CD4-positive, CD25-positive, alpha-beta regulatory T cell (primary cell): ENCODE measurements around the gene OASL. TPM values are rescaled to one million over a fixed set of nuclear protein-coding genes. Genes with fewer than 3 reads are reported as not detected.
A peak's percentile ranks its signal among the peaks of the same experiment; 100 is the strongest.

ENCODE experiments used
- ATAC-seq, 2 donors: fragments of 150-1000 bp; cut with Tn5 transposase; one replicate each; pipeline ENCODE4 v1.10.0; 2021; ENCODE audit warnings: low read depth in 2 of 2, moderate number of reproducible peaks in 2 of 2, moderate library complexity in 1 of 2
- DNase-seq, 3 donors: peaks; one replicate each; pipeline versions ENCODE4 v3.0.0 to v3.0.0-alpha.2; 2012 to 2022; ENCODE audit warnings: mixed read lengths in 1 of 3
- H3K27ac ChIP-seq: one replicate; pipeline ENCODE4 v1.7.0; 2013; ENCODE audit warnings: mild to moderate bottlenecking, low read length; ENCODE audit not compliant: insufficient read depth, poor library complexity, severe bottlenecking
- H3K27me3 ChIP-seq: one replicate; pipeline ENCODE4 v1.7.0; 2013; ENCODE audit warnings: low read length; ENCODE audit not compliant: control insufficient read depth, insufficient read depth
- H3K36me3 ChIP-seq: one replicate; pipeline ENCODE4 v1.7.0; 2013; ENCODE audit warnings: mild to moderate bottlenecking, low read length, moderate library complexity; ENCODE audit not compliant: control insufficient read depth, insufficient read depth
- H3K4me1 ChIP-seq: 2 replicates; pipeline ENCODE4 v1.7.0; 2013; ENCODE audit warnings: mild to moderate bottlenecking, low read length; ENCODE audit not compliant: insufficient read depth, control insufficient read depth, poor library complexity, severe bottlenecking
- H3K4me3 ChIP-seq: one replicate; pipeline ENCODE4 v1.7.0; 2013; ENCODE audit warnings: low read depth, mild to moderate bottlenecking, low read length, moderate library complexity
- H3K9me3 ChIP-seq, 2 experiments: 1 replicate in 1 of 2; 2 replicates in 1 of 2; pipeline ENCODE4 v1.7.0; 2013; ENCODE audit warnings: low read length in 2 of 2, mild to moderate bottlenecking in 1 of 2, moderate library complexity in 1 of 2; ENCODE audit not compliant: control insufficient read depth in 2 of 2
- H3K27ac Mint-ChIP-seq, 3 donors: one replicate each; pipeline ENCODE4 v1.8.0; 2020 to 2022; ENCODE audit warnings: mild to moderate bottlenecking in 3 of 3, mixed read lengths in 3 of 3, moderate library complexity in 2 of 3
- H3K27me3 Mint-ChIP-seq: one replicate; pipeline ENCODE4 v1.8.0; 2022; ENCODE audit warnings: mild to moderate bottlenecking, mixed read lengths
- H3K36me3 Mint-ChIP-seq: one replicate; pipeline ENCODE4 v1.8.0; 2020; ENCODE audit warnings: mixed read lengths
- H3K4me1 Mint-ChIP-seq, 4 donors: one replicate each; pipeline ENCODE4 v1.8.0; 2020 to 2022; ENCODE audit warnings: mixed read lengths in 4 of 4, mild to moderate bottlenecking in 1 of 4
- H3K4me3 Mint-ChIP-seq, 4 donors: one replicate each; pipeline ENCODE4 v1.8.0; 2020 to 2022; ENCODE audit warnings: mild to moderate bottlenecking in 4 of 4, mixed read lengths in 4 of 4, moderate library complexity in 3 of 4
- H3K9me3 Mint-ChIP-seq, 7 donors: one replicate each; pipeline ENCODE4 v1.8.0; 2020 to 2022; ENCODE audit warnings: mixed read lengths in 7 of 7, mild to moderate bottlenecking in 3 of 7, moderate library complexity in 2 of 7
- polyA plus RNA-seq, 4 donors: library from polyadenylated mRNA; unstranded; fragments of 300-500 nt; fragmentation: Illumina TruSeq; gene quantifications; one replicate each; pipeline ENCODE4 v1.2.3, GENCODE V29; 2021
- total RNA-seq: library from RNA; stranded (reverse); gene quantifications from one replicate; pipeline ENCODE4 v1.2.3, GENCODE V29; 2022

The OASL gene
- total and polyA plus RNA-seq, 5 donors from 2014 or later = 9.0 to 19.3 (median 11.7) TPM

GRCh38 chr12:120990487-120991055 lies 48.5 kb downstream of the OASL start:
- no peak overlapping the region for H3K27ac ChIP-seq
- Mint-ChIP-seq H3K27me3 (peaks cover 13% of the 10 kb centered on the region), H3K9me3 (peaks cover 0 to 4% (median 0%) of the 10 kb centered on the region in 7 donors), H3K4me3 (no peak overlapping the region), H3K36me3 (no peaks in the 10 kb centered on the region), H3K4me1 (no peaks in the 10 kb centered on the region), H3K27ac (no peak overlapping the region)
- H3K4me1 ChIP-seq = no peaks in the 10 kb centered on the region
- no peak overlapping the region for H3K4me3 ChIP-seq
- no peak for ATAC-seq
- H3K9me3 ChIP-seq = no peaks in the 10 kb centered on the region
- H3K27me3 ChIP-seq = no peaks in the 10 kb centered on the region
- no peak for DNase-seq
- no peaks in the 10 kb centered on the region for H3K36me3 ChIP-seq

GRCh38 chr12:120989687-120990086 lies 49.4 kb downstream of the OASL start:
- no peaks in the 10 kb centered on the region for H3K4me1 ChIP-seq
- H3K36me3 ChIP-seq = no peaks in the 10 kb centered on the region
- H3K27me3 ChIP-seq = no peaks in the 10 kb centered on the region
- Mint-ChIP-seq H3K27ac (no peak overlapping the region), H3K4me1 (no peaks in the 10 kb centered on the region), H3K9me3 (peaks cover 0 to 4% (median 0%) of the 10 kb centered on the region in 7 donors), H3K27me3 (peaks cover 13% of the 10 kb centered on the region), H3K36me3 (no peaks in the 10 kb centered on the region), H3K4me3 (no peak overlapping the region)
- no peak for DNase-seq
- no peak for ATAC-seq
- H3K9me3 ChIP-seq = no peaks in the 10 kb centered on the region
- H3K27ac ChIP-seq = no peak overlapping the region
- H3K4me3 ChIP-seq = no peak overlapping the region

GRCh38 chr12:120988658-120989057 lies 50.4 kb downstream of the OASL start:
- no peak overlapping the region for H3K4me3 Mint-ChIP-seq
- no peaks in the 10 kb centered on the region for H3K36me3 Mint-ChIP-seq
- peaks cover 19% of the 10 kb centered on the region for H3K27me3 Mint-ChIP-seq
- DNase-seq (no peak), ATAC-seq (no peak)
- no peak overlapping the region for H3K27ac Mint-ChIP-seq
- Histone ChIP-seq H3K27me3 (no peaks in the 10 kb centered on the region), H3K4me3 (no peak overlapping the region), H3K4me1 (no peaks in the 10 kb centered on the region), H3K9me3 (no peaks in the 10 kb centered on the region), H3K36me3 (no peaks in the 10 kb centered on the region), H3K27ac (no peak overlapping the region)
- no peaks in the 10 kb centered on the region for H3K4me1 Mint-ChIP-seq
- peaks cover 0 to 4% (median 0%) of the 10 kb centered on the region in 7 donors for H3K9me3 Mint-ChIP-seq

- Histone ChIP-seq H3K27ac (no peak overlapping the region), H3K27me3 (no peaks in the 10 kb centered on the region), H3K9me3 (no peaks in the 10 kb centered on the region), H3K36me3 (no peaks in the 10 kb centered on the region), H3K4me1 (no peaks in the 10 kb centered on the region), H3K4me3 (no peak overlapping the region)
- no peak overlapping the region for H3K4me3 Mint-ChIP-seq
- no peaks in the 10 kb centered on the region for H3K36me3 Mint-ChIP-seq
- ATAC-seq (no peak), DNase-seq (no peak)
- peaks cover 0 to 4% (median 0%) of the 10 kb centered on the region in 7 donors for H3K9me3 Mint-ChIP-seq
- H3K27me3 Mint-ChIP-seq = peaks cover 20% of the 10 kb centered on the region
- H3K4me1 Mint-ChIP-seq = no peaks in the 10 kb centered on the region
- H3K27ac Mint-ChIP-seq = no peak overlapping the region
Measured at GRCh38 chr12:120988234-120988633, 50.8 kb downstream of the OASL start.

GRCh38 chr12:120984351-120984898 lies 54.6 kb downstream of the OASL start:
- Mint-ChIP-seq H3K27me3 (peaks cover 11% of the 10 kb centered on the region), H3K27ac (peak overlapping the region in 1 of 3 donors; percentile 68), H3K4me3 (no peak overlapping the region), H3K4me1 (no peaks in the 10 kb centered on the region), H3K36me3 (no peaks in the 10 kb centered on the region), H3K9me3 (peaks cover 0 to 4% (median 0%) of the 10 kb centered on the region in 7 donors)
- Histone ChIP-seq H3K27me3 (no peaks in the 10 kb centered on the region), H3K4me1 (no peaks in the 10 kb centered on the region), H3K27ac (no peak overlapping the region), H3K9me3 (no peaks in the 10 kb centered on the region), H3K4me3 (no peak overlapping the region), H3K36me3 (no peaks in the 10 kb centered on the region)
- DNase-seq (no peak), ATAC-seq (no peak)

GRCh38 chr12:120983759-120984158 lies 55.3 kb downstream of the OASL start:
- Mint-ChIP-seq H3K4me3 (no peak overlapping the region), H3K9me3 (peaks cover 0 to 4% (median 0%) of the 10 kb centered on the region in 7 donors), H3K27me3 (peaks cover 11% of the 10 kb centered on the region), H3K36me3 (no peaks in the 10 kb centered on the region), H3K4me1 (no peaks in the 10 kb centered on the region), H3K27ac (peak overlapping the region in 1 of 3 donors; percentile 77)
- H3K36me3 ChIP-seq = no peaks in the 10 kb centered on the region
- H3K27me3 ChIP-seq = no peaks in the 10 kb centered on the region
- H3K4me1 ChIP-seq = no peaks in the 10 kb centered on the region
- H3K4me3 ChIP-seq = no peak overlapping the region
- no peaks in the 10 kb centered on the region for H3K9me3 ChIP-seq
- no peak overlapping the region for H3K27ac ChIP-seq
- DNase-seq (no peak), ATAC-seq (no peak)

GRCh38 chr12:120982659-120983058 lies 56.4 kb downstream of the OASL start:
- H3K36me3 ChIP-seq = no peaks in the 10 kb centered on the region
- ATAC-seq = no peak

GRCh38 chr12:120981407-120981941 lies 57.6 kb downstream of the OASL start:
- no peak for ATAC-seq
- no peak overlapping the region for H3K4me3 Mint-ChIP-seq
- no peak overlapping the region for H3K27ac Mint-ChIP-seq
- no peaks in the 10 kb centered on the region for H3K36me3 Mint-ChIP-seq
- Histone ChIP-seq H3K9me3 (no peaks in the 10 kb centered on the region), H3K4me3 (no peak overlapping the region), H3K27ac (no peak overlapping the region), H3K27me3 (no peaks in the 10 kb centered on the region), H3K4me1 (no peaks in the 10 kb centered on the region), H3K36me3 (no peaks in the 10 kb centered on the region)
- H3K9me3 Mint-ChIP-seq = no peaks in the 10 kb centered on the region
- DNase-seq = no peak
- peaks cover 11% of the 10 kb centered on the region for H3K27me3 Mint-ChIP-seq
- H3K4me1 Mint-ChIP-seq = no peaks in the 10 kb centered on the region

More at GRCh38 chr12:120982659-120983058, 56.4 kb downstream of the OASL start:
- DNase-seq = no peak
- no peaks in the 10 kb centered on the region for H3K9me3 Mint-ChIP-seq
- no peaks in the 10 kb centered on the region for H3K4me1 ChIP-seq
- no peaks in the 10 kb centered on the region for H3K27me3 ChIP-seq
- H3K4me3 ChIP-seq = no peak overlapping the region
- H3K27me3 Mint-ChIP-seq = peaks cover 11% of the 10 kb centered on the region
- no peak overlapping the region for H3K27ac ChIP-seq
- H3K4me1 Mint-ChIP-seq = no peaks in the 10 kb centered on the region
- H3K4me3 Mint-ChIP-seq = no peak overlapping the region
- no peak overlapping the region for H3K27ac Mint-ChIP-seq
- no peaks in the 10 kb centered on the region for H3K36me3 Mint-ChIP-seq
- H3K9me3 ChIP-seq = no peaks in the 10 kb centered on the region
